H1 (cell line): Measurements from ENCODE around the gene TRABD. TPM values are rescaled to one million over a fixed set of nuclear protein-coding genes. Genes with fewer than 3 reads are reported as not detected.
A peak's percentile ranks its signal among the peaks of the same experiment; 100 is the strongest.

Experiments used
- CTCF ChIA-PET: fragments of 300-600 bp; sonication (Branson Sonifier 250); formaldehyde crosslinking; loops from one replicate; lab custom pipeline; 2021; ENCODE audit not compliant: partially characterized antibody; lab: Charles Lee
- POLR2A ChIA-PET: fragments of 300-600 bp; sonication (Branson Sonifier 250); formaldehyde crosslinking; loops from one replicate; lab custom pipeline; 2021; ENCODE audit warnings: inconsistent platforms; ENCODE audit not compliant: partially characterized antibody; lab: Charles Lee
- DNase-seq, 2 experiments: peaks; one replicate each; pipeline versions ENCODE4 v3.0.0 to v3.0.0-alpha.2; 2010 to 2022; ENCODE audit warnings: low spot score in 2 of 2, low read depth in 1 of 2, mixed read lengths in 1 of 2
- FAIRE-seq: peaks from 2 replicates; lab custom pipeline; 2011; peaks lifted over from hg19 to GRCh38; lab: Jason Lieb, UNC
- H2AFZ ChIP-seq: 2 replicates; pipeline ENCODE4 v1.8.1; 2012; ENCODE audit warnings: low read length, inconsistent platforms
- H2AK5ac ChIP-seq: 2 replicates; pipeline ENCODE4 v1.6.1; 2013; ENCODE audit warnings: low read depth, low read length
- H2BK120ac ChIP-seq: replicated peaks from 2 replicates; pipeline ENCODE3; 2013; ENCODE audit warnings: low read depth, low read length, inconsistent platforms
- H2BK12ac ChIP-seq: 2 replicates; pipeline ENCODE4 v1.6.1; 2013; ENCODE audit warnings: low read depth, low read length
- H2BK15ac ChIP-seq: 2 replicates; pipeline ENCODE4 v1.6.1; 2013; ENCODE audit warnings: low read length
- H2BK20ac ChIP-seq: 2 replicates; pipeline ENCODE4 v1.6.1; 2013; ENCODE audit warnings: low read length
- H2BK5ac ChIP-seq: 2 replicates; pipeline ENCODE4 v1.6.1; 2013; ENCODE audit warnings: low read depth, low read length
- H3K14ac ChIP-seq: 2 replicates; pipeline ENCODE4 v1.6.1; 2013; ENCODE audit warnings: inconsistent platforms; ENCODE audit not compliant: insufficient read length
- H3K18ac ChIP-seq: 2 replicates; pipeline ENCODE4 v1.6.1; 2013; ENCODE audit warnings: low read length; ENCODE audit errors: extremely low read depth
- H3K23ac ChIP-seq: 2 replicates; pipeline ENCODE4 v1.6.1; 2013; ENCODE audit warnings: inconsistent platforms; ENCODE audit not compliant: insufficient read length
- H3K23me2 ChIP-seq: 2 replicates; pipeline ENCODE4 v1.6.1; 2013; ENCODE audit warnings: low read depth, low read length
- H3K27ac ChIP-seq: 2 replicates; pipeline ENCODE4 v1.6.1; 2011; ENCODE audit warnings: low read depth, low read length, inconsistent platforms
- H3K27me3 ChIP-seq, 4 experiments: replicated peaks in 1 of 4; 1 replicate in 1 of 4; 2 replicates in 3 of 4; pipeline versions ENCODE4 v1.6.1 to v1.8.1; 2011 to 2013; ENCODE audit warnings: low read length in 3 of 4, mild to moderate bottlenecking in 3 of 4, inconsistent platforms in 2 of 4, mixed read lengths in 2 of 4, moderate library complexity in 1 of 4; ENCODE audit not compliant: control insufficient read depth in 3 of 4, insufficient read depth in 3 of 4; ENCODE audit errors: extremely low read depth in 1 of 4
- H3K36me3 ChIP-seq, 4 experiments: 2 replicates each; pipeline versions ENCODE4 v1.6.1 to v1.8.1; 2011 to 2013; ENCODE audit warnings: mild to moderate bottlenecking in 4 of 4, low read length in 3 of 4, moderate library complexity in 2 of 4, control low read depth in 1 of 4, inconsistent platforms in 1 of 4; ENCODE audit not compliant: insufficient read depth in 4 of 4, control insufficient read depth in 2 of 4
- H3K4ac ChIP-seq: replicated peaks from 2 replicates; pipeline ENCODE3; 2013; ENCODE audit warnings: low read length, low read depth, mixed read lengths, inconsistent platforms; ENCODE audit not compliant: insufficient read length
- H3K4me1 ChIP-seq, 4 experiments: replicated peaks in 1 of 4; 1 replicate in 1 of 4; 2 replicates in 3 of 4; pipeline versions ENCODE4 v1.6.1 to v1.8.1; 2011 to 2013; ENCODE audit warnings: low read length in 3 of 4, inconsistent platforms in 2 of 4, mixed read lengths in 1 of 4; ENCODE audit not compliant: insufficient read depth in 4 of 4, control insufficient read depth in 3 of 4
- H3K4me2 ChIP-seq, 2 experiments: 2 replicates each; pipeline versions ENCODE4 v1.6.1 to v1.8.1; 2011 to 2013; ENCODE audit warnings: low read depth in 2 of 2, low read length in 2 of 2, control low read depth in 1 of 2, inconsistent platforms in 1 of 2, mild to moderate bottlenecking in 1 of 2; ENCODE audit not compliant: insufficient read depth in 1 of 2
- H3K4me3 ChIP-seq, 4 experiments: fragments of 200-600, 300-600 bp in 1 of 4; sonication (generic), shearing (Covaris generic), sonication (Bioruptor Twin) in 1 of 4; 2 replicates each; pipeline versions ENCODE4 v1.5.1 to v1.8.1; 2011 to 2016; ENCODE audit warnings: low read length in 4 of 4, low read depth in 3 of 4, control low read depth in 2 of 4, inconsistent platforms in 2 of 4, mild to moderate bottlenecking in 2 of 4, mixed read lengths in 1 of 4, moderate library complexity in 1 of 4; ENCODE audit not compliant: insufficient read depth in 2 of 4; ENCODE audit errors: extremely low read depth in 1 of 4
- H3K56ac ChIP-seq: replicated peaks from 2 replicates; pipeline ENCODE3; 2013; ENCODE audit warnings: low read depth, mild to moderate bottlenecking, mixed read lengths, low read length, inconsistent platforms; ENCODE audit not compliant: insufficient read length
- H3K79me1 ChIP-seq: 2 replicates; pipeline ENCODE4 v1.6.1; 2013; ENCODE audit warnings: low read depth, low read length, control low read depth
- H3K79me2 ChIP-seq, 2 experiments: 2 replicates each; pipeline versions ENCODE4 v1.6.1 to v1.8.1; 2012 to 2013; ENCODE audit warnings: low read length in 2 of 2, mild to moderate bottlenecking in 2 of 2, inconsistent platforms in 1 of 2; ENCODE audit not compliant: insufficient read depth in 2 of 2, control insufficient read depth in 1 of 2
- H3K9ac ChIP-seq, 4 experiments: replicated peaks in 1 of 4; 1 replicate in 1 of 4; 2 replicates in 3 of 4; pipeline versions ENCODE4 v1.6.1 to v1.8.1; 2011 to 2013; ENCODE audit warnings: low read depth in 3 of 4, low read length in 3 of 4, control low read depth in 2 of 4, mild to moderate bottlenecking in 2 of 4, moderate library complexity in 2 of 4, inconsistent platforms in 1 of 4; ENCODE audit errors: extremely low read depth in 1 of 4
- H3K9me3 ChIP-seq, 2 experiments: 2 replicates each; pipeline versions ENCODE4 v1.6.1 to v1.8.1; 2012 to 2013; ENCODE audit warnings: mild to moderate bottlenecking in 2 of 2, moderate library complexity in 2 of 2, control low read depth in 1 of 2, inconsistent platforms in 1 of 2, low read depth in 1 of 2, low read length in 1 of 2, mixed read lengths in 1 of 2; ENCODE audit not compliant: insufficient read depth in 2 of 2
- H4K20me1 ChIP-seq, 2 experiments: replicated peaks in 1 of 2; 2 replicates each; pipeline versions ENCODE3 to v1.8.1; 2011 to 2013; ENCODE audit warnings: inconsistent platforms in 2 of 2, low read length in 2 of 2, mild to moderate bottlenecking in 1 of 2; ENCODE audit not compliant: insufficient read depth in 2 of 2, control insufficient read depth in 1 of 2
- H4K5ac ChIP-seq: 2 replicates; pipeline ENCODE4 v1.6.1; 2013; ENCODE audit warnings: low read length, low read depth, mixed read lengths, inconsistent platforms; ENCODE audit not compliant: insufficient read length
- H4K8ac ChIP-seq: 2 replicates; pipeline ENCODE4 v1.8.0; 2013; ENCODE audit warnings: mild to moderate bottlenecking, moderate library complexity, low read length, inconsistent platforms; ENCODE audit not compliant: insufficient read depth; ENCODE audit errors: extremely low read depth
- H4K91ac ChIP-seq: replicated peaks from 2 replicates; pipeline ENCODE3; 2013; ENCODE audit warnings: low read length, mixed read lengths, inconsistent platforms; ENCODE audit not compliant: insufficient read length
- BACH1 ChIP-seq: IDR thresholded peaks from 2 replicates; pipeline ENCODE4 v1.6.1; 2012; ENCODE audit warnings: low read length, improper control_type of control experiment
- BRCA1 ChIP-seq: IDR thresholded peaks from 2 replicates; pipeline ENCODE4 v1.6.1; 2012; ENCODE audit warnings: low read depth, low read length, improper control_type of control experiment
- CEBPB ChIP-seq: IDR thresholded peaks from 2 replicates; pipeline ENCODE4 v1.6.1; 2012; ENCODE audit warnings: low read depth, low read length
- CTCF ChIP-seq, 3 experiments: IDR thresholded peaks; 1 replicate in 2 of 3; 2 replicates in 1 of 3; pipeline versions ENCODE4 v1.5.1 to v1.6.1; 2011; ENCODE audit warnings: low read length in 3 of 3, mild to moderate bottlenecking in 3 of 3, inconsistent platforms in 2 of 3, low read depth in 1 of 3, moderate library complexity in 1 of 3; ENCODE audit not compliant: insufficient read depth in 1 of 3; ENCODE audit errors: control extremely low read depth in 1 of 3
- HDAC2 ChIP-seq, 2 experiments: fragments of 300-600 bp in 1 of 2; sonication (generic) in 1 of 2; IDR thresholded peaks; 2 replicates each; pipeline ENCODE4 v1.6.1; 2011 to 2012; ENCODE audit warnings: low read depth in 2 of 2, low read length in 2 of 2, mild to moderate bottlenecking in 2 of 2, moderate library complexity in 2 of 2, borderline replicate concordance in 1 of 2, inconsistent platforms in 1 of 2
- JUND ChIP-seq: IDR thresholded peaks from 2 replicates; pipeline ENCODE4 v1.6.1; 2011; ENCODE audit warnings: mild to moderate bottlenecking, improper control_type of control experiment, low read length
- PHF8 ChIP-seq: fragments of 200-600 bp; sonication (generic); conservative IDR thresholded peaks from 2 replicates; pipeline ENCODE4 v1.7.1; 2012; ENCODE audit warnings: low read depth, mild to moderate bottlenecking, inconsistent platforms, low read length, moderate library complexity
- SIN3A ChIP-seq, 2 experiments: IDR thresholded peaks in 1 of 2; conservative IDR thresholded peaks in 1 of 2; 2 replicates each; pipeline ENCODE4 v1.6.1; 2011 to 2012; ENCODE audit warnings: low read length in 2 of 2, improper control_type of control experiment in 1 of 2, low read depth in 1 of 2, mild to moderate bottlenecking in 1 of 2
- WGBS, 2 experiments: shearing (Covaris generic) in 1 of 2; methylation state at CpG; one replicate each; pipeline versions ENCODE4 v1.1.6 to v1.1.7; 2013 to 2015; ENCODE audit warnings: low lambda C conversion rate in 2 of 2, mixed read lengths in 2 of 2, inconsistent platforms in 1 of 2, low coverage in 1 of 2, missing lambda C conversion rate in 1 of 2; ENCODE audit not compliant: insufficient replicate concordance in 2 of 2, insufficient coverage in 1 of 2, insufficient read length in 1 of 2; ENCODE audit errors: extremely low coverage in 1 of 2, missing lambda C conversion rate in 1 of 2; 5-methylcytosine and 5-hydroxymethylcytosine counted together
- polyA plus RNA-seq, 7 experiments: library from polyadenylated mRNA; depleted of rRNA in 3 of 7; stranded (reverse) in 5 of 7; unstranded in 2 of 7; fragments of >200 nt in 5 of 7; fragments of 200-250 nt in 2 of 7; gene quantifications; 1 replicate in 5 of 7; 2 replicates in 1 of 7; 4 replicates in 1 of 7; pipeline versions ENCODE4 v1.2.1 to v1.2.3, GENCODE V29; 2011 to 2013; ENCODE audit warnings: missing spikeins in 2 of 7, mixed read lengths in 2 of 7
- total RNA-seq: library from RNA; stranded (reverse); fragmentation: NEBNext Ultra II Directional; extraction: Animal tissue kit (Norgen Biotek cat#: 25700); gene quantifications from 2 replicates; pipeline ENCODE4 v1.2.1, GENCODE V29; 2021

Gene TRABD
- total and polyA plus RNA-seq, 2 of the 8 experiments (the other 6 are each of a cell fraction or from before 2014, with no cell fraction given), result 44.2 to 57.5 TPM

DNA sequence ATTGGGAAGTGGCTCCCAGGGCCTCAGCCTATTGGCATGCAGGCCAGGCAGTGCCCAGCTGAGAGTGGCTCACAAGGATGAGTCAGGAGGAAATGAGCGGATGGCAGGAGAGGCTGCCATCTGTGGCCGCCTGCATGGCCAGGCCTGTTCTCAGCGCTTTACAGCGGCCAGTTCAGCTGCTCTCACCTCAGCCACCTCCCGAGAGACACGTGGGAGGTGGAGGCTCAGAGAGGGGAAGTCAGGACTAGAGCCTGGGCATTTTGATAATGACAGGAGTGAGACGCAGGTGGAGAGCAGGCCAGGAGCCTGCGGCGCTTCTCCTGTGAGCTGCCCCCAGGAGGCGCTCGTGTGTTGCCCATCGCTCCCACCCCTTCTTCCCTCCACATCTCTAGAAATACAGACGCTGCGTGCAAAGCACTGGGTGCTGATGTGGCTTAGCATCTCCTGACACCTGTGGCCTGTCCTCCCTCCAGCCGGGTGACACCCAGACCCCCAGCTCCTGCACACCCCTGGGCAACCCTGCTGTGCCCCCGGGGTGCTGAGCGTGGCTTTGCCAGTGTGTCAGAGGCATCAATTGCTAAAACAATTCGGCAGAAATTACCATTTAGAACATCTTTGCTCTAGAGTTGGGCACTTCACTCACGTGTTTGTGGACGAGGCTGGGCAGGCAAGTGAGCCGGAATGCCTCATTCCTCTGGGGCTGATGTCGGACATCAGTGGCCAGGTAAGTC lies 36.6 kb upstream of the TRABD start:
- no peak overlapping the region for H2AK5ac ChIP-seq
- no peak overlapping the region for H3K4me2 ChIP-seq
- no peak overlapping the region for H2AFZ ChIP-seq
- H3K56ac ChIP-seq, result no peak overlapping the region
- no peaks in the 10 kb centered on the region for H3K79me1 ChIP-seq
- H3K79me2 ChIP-seq, result no peaks in the 10 kb centered on the region
- no peaks in the 10 kb centered on the region for H3K36me3 ChIP-seq
- peaks cover 0 to 3% of the 10 kb centered on the region in 2 experiments for H4K20me1 ChIP-seq
- H3K14ac ChIP-seq, result no peak overlapping the region
- H3K18ac ChIP-seq, result no peak overlapping the region
- H3K27ac ChIP-seq, result no peak overlapping the region
- H2BK20ac ChIP-seq, result no peak overlapping the region
- H3K4me3 ChIP-seq, result no peak overlapping the region
- H3K4me1 ChIP-seq, result peaks cover 0 to 4% (median 0%) of the 10 kb centered on the region in 4 experiments; a peak in 3 of 7 replicates
- POLR2A ChIA-PET, result interaction anchor here (1.0 kb wide), 1 partner anchor 69 kb away, joined by 4 read pairs; no protein-coding TSS in a partner anchor
- H3K23ac ChIP-seq, result no peak overlapping the region
- FAIRE-seq, result peak; percentile 60
- peak; percentile 57 to 82 for DNase-seq
- no peak overlapping the region; the same call in 1 of the 2 replicates for H4K8ac ChIP-seq
- CTCF ChIA-PET, result interaction anchor here (0.7 to 9.4 kb wide), 35 partner anchors 9 to 217 kb away, joined by 3 to 83 read pairs (median 4); partner anchors contain the start of genes IL17REL and MOV10L1
- no peak overlapping the region; the same call in 1 of the 2 replicates for H2BK12ac ChIP-seq
- H3K4ac ChIP-seq, result no peak overlapping the region
- WGBS, 2 experiments, result 34% methylated on average over 22 of the region's 22 CpGs; no CpG with 5 or more reads in 1 of the 2 experiments
- no peaks in the 10 kb centered on the region for H3K9me3 ChIP-seq
- no peak overlapping the region for H4K91ac ChIP-seq
- H3K23me2 ChIP-seq, result no peaks in the 10 kb centered on the region
- H3K27me3 ChIP-seq, result peaks cover 0 to 8% (median 2%) of the 10 kb centered on the region in 4 experiments; a peak in 2 of 7 replicates
- H3K9ac ChIP-seq, result no peak overlapping the region
- H4K5ac ChIP-seq, result no peak overlapping the region
- H2BK120ac ChIP-seq, result no peak overlapping the region
- H2BK5ac ChIP-seq, result no peak overlapping the region
- H2BK15ac ChIP-seq, result no peak overlapping the region
- no peak for TF ChIP-seq BRCA1
- peak; percentile 18; the same call in 1 of the 2 replicates for TF ChIP-seq JUND
- TF ChIP-seq PHF8, result no peak
- no peak for TF ChIP-seq BACH1
- TF ChIP-seq CTCF (IDR thresholded peaks at IDR 0.05; ENCODE audit: control extremely low read depth in 1 of 3, insufficient read depth in 1 of 3, low read depth in 1 of 3, low read length in 3 of 3), result peak; percentile 90 to 94 (median 94)
- peak in 1 of 2 experiments; percentile 77; a peak in 1 of 4 replicates for TF ChIP-seq SIN3A (conservative IDR thresholded peaks at IDR 0.05 in 1 of 2, IDR thresholded peaks at IDR 0.05 in 1 of 2; ENCODE audit: low read depth in 1 of 2, low read length in 2 of 2)
- no peak; a peak in 1 of 4 replicates for TF ChIP-seq HDAC2 (IDR thresholded peaks at IDR 0.05; ENCODE audit: borderline replicate concordance in 1 of 2, low read depth in 2 of 2, low read length in 2 of 2)
- TF ChIP-seq CEBPB, result no peak
